HG03108 (cell line): ENCODE results near the gene SIX2.
"Not testable (repeated sequence)": the region's sequence is repeated elsewhere in the genome, so short reads cannot be mapped to it uniquely, and the experiment has no call there.

Experiments used
- ATAC-seq: cut with Tn5 transposase; IDR thresholded peaks from one replicate; pipeline ENCODE4 v1.9.1; 2021; ENCODE audit warnings: moderate library complexity; ENCODE audit not compliant: unreplicated experiment

The SIX2 gene

DNA sequence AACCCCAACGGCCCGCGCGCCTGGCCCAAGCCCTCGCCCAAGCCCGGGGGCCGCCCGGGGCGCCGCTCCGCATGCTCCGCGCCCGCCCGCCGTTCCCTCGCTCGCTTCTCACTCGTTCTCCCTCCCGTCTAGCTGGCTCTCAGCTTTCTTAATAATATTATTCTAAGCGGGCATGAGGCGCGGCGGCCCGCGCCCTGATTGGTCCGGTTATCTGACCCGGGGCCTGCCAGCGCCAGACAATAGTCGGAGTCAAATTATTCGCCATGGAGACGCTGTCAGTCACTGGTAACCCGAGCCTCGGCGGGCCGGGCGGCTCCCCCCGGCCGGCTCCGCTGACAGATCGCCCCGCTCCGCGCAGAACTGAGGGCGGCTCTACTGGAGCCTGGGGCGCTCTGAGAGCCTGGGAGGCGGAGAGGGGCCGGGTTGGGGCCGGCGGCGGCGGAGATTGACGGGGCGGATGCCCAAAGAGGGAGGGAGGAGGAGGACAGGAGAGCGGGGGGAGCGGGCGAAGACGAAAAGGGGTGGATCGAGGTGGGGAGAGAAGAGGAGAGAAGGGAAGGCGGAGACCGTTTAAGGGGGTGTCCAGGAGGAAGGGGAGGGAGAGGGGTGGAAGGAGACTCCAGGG, at the start of gene SIX2:
SIX2 (minus strand) TSS at position 150 of the 625 bp plus-strand sequence. CDS start 342 bp downstream, outside the sequence.
- no peak for ATAC-seq

DNA sequence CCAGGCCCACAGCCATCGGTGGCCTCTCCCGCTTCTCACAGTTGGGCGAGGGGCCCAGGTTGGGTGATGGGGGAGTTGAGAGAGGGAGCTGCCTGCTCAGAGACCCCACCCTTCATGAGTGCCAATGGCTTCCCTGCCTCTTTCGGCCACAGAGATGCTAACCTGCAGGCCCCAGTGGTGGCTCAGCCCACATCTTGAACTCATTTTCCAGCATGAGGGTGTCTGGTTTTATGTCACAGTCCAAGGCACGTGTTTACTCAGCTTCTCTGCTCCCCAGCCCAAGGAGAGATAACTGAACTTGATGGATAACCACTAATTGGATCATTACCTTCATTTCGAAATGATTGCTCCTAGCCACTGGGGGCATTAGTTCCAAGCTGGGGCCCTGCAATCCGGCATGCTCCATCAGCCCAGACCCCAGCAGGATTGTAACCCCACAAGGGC, 45.9 kb upstream of the SIX2 start:
- ATAC-seq, result no peak

DNA sequence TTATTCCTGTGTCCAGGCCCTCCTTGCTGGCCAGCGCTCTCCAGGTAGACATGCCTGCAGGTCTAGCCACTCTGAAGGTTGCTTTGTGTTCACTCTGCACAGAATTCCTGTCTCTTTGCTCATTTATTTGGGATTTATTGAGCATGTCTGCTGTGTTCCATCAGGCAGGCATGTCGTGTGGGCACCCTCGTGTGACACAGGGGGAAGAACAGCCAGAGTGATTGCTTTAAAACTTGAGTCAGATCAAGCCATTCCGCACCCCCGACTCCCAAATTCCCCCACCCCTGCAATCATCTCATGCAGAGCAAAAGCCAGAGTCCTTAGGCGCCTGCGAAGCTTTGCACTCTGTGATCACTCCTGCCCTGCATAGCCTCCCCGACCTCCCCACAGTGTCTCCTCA, 44.7 kb upstream of the SIX2 start:
- ATAC-seq, result no peak

DNA sequence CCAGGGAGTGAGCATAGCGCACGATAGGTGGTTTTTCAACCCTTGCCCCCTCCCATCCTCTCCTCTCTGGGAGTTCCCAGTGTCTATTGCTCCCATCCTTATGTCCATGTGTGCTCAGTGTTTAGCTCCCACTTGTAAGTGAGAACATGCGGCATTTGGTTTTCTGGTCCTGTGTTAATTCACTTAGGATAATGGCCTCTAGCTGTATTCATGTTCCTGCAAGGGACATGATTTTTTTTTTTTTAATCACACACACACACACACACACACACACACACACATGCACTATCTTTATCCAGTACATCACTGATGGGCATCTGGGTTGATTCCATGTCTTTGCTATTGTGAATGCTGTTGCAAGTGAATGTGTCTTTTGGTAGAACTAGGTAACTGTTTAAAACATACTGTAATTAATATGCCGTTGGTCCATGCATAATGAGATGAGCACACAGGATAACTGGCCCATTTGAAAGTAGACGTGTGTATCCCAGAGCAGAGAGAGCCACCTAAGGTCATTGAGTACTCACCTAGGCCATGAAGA, 43.2 kb upstream of the SIX2 start:
- no peak for ATAC-seq

DNA sequence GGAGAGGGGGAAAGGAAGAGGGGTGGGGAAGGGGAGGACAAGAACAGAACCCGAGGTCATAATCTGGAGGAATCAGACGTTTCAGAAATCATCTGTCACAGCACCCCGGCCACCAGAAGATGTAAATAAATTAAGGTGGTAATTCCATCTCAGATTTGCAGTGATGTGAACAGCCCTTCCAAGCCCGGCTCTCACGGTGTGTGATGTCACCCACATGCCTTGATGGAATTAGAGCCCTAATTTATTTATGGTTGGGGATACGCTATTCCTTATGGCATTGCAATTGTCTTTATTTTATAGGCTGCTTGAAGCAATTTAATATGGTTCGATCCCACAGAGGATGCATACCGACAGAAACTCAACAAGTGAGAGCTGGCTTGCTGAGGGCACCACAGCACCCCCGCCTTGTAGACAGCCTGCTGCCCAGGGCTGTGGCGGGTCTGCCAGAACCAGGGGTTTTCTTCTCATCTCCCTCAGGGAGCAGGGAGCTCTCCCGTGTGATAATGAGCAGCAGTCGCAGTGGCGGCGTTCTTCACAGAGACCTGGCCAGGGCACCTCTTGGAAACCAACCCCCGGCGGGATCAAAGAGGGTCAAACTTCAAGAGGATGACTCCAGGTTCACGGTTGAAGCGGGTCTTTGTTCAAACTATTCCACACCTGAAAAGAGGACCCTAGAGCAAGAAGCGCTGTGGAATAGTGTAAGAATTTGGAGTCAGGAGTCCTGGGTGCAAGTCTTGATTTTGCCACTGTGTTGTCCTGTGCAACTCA, 40.5 kb upstream of the SIX2 start:
- no peak for ATAC-seq

DNA sequence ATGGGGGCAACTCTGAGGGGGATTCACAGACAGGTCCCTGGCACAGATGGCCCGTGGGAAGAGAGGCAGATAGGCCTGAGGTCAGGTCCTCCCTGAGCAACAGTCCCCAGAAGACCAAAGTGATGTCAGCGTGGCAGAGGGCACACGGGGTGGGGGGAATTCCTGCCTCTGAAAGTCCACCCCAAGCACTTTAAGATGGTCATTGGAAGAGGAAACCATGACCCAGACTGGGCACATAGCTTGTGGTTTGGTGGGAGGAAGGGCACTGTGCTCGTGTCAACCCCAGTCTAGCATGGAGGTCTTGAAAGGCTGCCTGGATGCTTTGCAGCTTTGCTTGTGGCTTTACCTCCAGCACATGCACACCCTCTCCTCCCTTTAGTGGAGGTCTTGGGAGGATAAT, 38.0 kb upstream of the SIX2 start:
- no peak for ATAC-seq

DNA sequence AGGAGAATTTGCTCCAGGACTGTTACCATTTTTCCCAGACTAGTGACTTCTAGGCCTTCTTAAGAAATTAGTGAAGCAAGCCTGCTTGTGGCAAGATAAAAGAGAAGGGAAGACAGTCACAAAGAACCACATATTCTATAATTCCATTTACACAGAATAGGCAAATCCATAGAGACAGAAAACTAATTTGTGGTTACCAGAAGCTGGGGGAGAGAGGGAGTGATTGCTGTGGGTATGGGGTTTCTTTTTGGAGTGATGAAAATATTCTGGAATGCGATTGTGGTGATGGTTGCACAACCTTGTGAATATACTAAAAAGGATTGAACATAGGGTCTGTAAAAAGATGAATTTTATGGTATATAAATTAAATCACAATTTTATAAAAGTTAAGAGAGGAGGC, 37.5 kb upstream of the SIX2 start:
- no peak for ATAC-seq

DNA sequence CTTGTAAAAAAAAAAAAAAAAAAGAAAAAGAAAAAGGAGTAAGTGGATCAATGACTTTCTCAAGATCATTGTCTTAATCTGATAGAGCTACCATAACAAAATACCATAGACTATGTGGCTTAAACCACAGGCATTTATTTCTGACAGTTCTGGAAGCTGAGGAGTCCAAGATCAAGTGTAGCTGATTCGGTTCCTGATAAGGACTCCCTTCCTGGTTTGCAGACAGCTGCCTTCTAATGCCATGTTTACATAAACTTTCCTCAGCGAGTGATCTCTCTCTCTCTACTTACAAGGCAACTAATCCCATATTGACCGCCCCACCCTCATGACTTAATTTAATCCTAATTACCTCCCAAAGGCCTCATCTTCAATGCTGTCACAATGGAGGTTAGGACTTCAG, 36.5 kb upstream of the SIX2 start:
- ATAC-seq, result no peak

DNA sequence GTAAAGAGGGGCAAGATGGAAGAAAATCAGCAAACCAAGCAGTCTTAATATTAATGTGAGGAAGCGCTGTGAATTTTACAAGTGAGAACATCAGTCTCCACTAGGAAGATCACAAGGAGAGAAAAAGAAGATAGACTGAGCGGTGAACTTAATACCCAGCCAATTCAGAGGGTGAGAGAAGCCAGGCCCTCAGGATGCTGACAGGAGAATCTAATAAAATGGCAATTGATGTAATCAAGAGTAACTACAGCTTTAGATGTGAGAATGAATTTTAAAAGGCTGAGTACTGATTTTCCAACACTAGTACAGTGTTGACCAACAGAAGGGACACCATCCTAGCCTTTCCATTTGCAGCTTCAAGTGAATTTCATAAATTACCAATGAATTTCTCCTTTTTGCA, 35.7 kb upstream of the SIX2 start:
- no peak for ATAC-seq

DNA sequence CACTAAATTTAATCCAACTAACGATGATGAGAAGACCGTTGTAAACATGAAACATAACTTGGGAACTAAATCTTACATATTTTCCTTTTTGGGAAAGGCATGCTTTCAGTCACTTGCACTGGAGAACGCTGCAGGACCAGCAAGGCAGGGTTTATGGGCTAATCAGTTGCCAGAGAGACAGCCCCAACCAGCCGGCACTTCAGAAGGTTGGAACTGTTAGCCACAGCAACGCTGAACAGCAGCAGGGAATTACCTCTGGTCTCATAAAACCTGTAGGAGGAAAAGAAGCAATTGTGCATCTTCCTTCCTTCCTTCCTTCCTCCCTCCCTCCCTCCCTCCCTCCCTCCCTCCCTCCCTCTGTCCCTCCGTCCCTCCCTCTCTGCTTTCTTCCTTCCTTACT, 33.9 kb upstream of the SIX2 start:
- ATAC-seq, result no peak

DNA sequence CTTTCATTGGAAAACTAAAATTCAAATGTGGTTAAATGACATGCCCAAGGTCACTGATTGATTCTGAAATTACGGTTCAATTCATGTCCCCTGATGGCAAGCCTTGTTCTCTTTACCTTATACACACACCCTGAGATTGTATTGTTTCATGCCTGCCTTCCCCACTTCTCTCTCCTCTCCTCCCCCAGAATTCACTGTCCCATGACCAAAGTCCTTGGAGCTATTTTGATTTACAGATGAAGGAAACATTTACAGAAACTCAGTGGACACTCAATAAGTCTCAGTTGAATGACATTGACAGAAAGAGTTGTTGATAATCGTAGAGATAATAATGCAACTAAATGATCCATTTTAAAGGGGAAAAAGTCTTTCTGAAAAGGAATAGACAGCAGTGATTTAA, 33.1 kb upstream of the SIX2 start:
- no peak for ATAC-seq

DNA sequence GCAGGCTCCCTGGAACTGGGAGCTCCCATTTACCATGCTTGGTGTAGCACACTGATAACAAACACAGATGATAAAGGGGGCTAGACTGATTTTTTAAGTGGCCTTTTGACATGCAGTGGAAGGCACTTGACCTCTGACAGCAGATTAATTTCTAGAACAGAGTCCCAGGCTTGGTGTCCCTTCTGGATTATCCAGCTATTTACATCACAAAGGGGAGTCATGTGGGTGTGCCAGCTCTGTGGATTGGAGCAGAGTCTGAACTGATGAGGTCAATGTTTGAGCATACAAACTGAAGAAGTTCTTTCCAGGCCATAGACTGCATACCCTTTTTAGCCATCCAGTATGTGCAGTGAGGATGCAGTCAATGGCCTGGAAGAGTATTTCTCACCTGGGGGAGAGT, 31.5 kb upstream of the SIX2 start:
- no peak for ATAC-seq

DNA sequence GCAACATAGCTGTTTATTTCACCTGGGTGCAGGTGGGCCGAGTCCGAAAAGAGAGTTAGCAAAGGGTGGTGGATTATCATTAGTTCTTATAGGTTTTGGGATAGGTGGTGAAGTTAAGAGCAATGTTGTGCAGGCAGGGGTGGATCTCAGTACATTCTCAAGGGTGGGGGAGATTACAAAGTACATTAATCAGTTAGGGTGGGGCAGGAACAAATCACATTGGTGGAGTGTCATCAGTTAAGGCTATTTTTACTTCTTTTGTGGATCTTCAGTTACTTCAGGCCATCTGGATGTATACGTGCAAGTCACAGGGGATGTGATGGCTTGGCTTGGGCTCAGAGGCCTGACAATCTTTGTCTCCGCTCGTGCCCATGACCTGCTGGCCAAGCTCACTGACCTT, 30.6 kb upstream of the SIX2 start:
- not testable (repeated sequence) for ATAC-seq

DNA sequence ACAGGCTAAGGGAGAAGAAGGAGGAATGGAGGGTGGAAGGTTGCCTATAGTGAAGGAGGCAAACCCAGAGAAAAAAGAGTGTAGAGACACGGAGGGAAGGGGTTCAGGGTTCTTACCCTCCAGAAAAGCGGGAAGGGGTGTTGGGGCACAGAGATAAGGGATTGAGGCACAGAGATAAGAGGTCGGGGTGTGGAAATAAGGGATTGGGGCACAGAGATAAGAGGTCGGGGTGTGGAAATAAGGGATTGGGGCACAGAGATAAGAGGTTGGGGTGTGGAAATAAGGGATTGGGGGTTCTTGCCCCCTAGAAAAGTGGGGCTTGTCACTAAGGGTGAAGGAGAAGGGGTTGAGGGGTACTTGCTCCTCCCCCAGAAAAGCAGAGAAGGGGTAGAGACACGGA, 29.6 kb upstream of the SIX2 start:
- not testable (repeated sequence) for ATAC-seq

DNA sequence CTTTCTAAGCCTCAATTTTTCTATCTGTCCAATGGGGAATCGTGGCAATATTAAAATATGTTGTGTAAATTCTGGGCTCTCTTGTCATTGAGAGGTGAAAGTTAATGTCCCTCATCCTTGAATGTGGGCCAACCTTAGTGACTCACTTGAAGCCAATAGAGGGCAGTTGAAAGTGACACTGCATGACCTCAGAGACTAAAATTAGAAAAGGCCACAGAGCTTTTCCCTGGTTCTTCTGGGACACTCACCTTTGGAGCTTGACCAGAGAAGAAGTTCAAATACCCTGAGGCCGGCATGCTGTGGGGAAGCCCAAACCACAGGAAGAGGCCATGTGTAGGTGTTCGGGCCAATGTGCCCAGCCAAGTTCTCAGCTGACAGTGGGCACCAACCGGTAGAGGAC, 24.1 kb upstream of the SIX2 start:
- ATAC-seq, result no peak

DNA sequence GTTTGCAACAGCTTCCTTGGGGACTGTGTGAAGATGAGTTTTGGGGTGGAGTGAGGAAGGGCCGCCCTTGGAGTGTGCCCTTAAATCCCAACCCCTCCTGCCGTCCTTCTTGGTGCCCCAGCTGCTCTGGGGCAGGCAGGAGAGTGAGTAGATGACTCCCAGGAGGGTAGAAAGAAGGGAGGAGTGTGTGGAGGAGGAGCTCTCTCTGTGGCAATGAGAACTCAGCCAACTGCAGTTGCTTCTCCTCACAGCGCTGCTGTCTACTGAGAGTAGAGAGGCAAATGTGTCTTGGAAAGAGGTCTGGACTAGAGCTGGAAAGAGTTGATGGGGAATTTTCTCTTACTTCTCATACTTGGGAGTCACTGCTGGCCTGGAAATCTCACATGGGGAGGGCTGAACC, 21.8 kb upstream of the SIX2 start:
- ATAC-seq, result no peak

DNA sequence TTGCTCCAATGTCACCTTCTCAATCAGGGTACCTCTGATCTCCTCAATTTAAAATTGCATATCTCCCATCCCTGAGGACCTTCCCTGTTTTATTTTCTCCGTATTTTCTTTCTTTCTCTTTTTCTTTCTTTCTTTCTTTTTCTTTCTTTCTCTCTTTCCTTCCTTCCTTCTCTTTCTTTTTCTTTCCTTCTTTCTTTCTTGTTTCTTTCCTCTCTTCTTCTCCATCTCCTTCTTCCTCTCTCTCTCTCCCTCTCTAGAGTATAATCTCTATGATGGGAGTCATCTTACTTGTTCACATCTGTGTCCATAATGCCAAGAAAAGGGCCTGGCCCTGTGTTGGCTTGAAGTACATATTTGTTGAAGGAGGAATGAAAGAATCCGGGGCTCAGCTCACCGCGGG, 21.3 kb upstream of the SIX2 start:
- no peak for ATAC-seq

DNA sequence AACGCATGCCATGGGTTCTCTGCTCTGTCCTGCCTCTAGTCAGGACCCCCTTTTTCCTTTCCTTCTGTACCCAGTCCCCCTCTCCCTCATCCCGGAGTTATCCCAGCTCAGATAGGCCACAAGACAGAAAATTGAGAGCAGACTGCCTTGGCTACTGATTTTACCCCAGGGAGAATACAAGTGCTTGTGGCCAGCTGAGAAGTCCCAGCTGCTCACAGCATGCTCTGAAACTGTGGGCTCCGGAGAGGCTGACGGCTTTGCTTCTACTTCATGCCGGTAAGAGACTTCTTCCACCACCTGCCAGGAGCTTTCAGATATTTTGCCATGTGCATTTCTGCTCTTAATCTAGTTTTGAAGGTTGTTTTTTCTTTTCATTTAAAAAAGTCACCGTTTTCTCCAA, 20.0 kb upstream of the SIX2 start:
- ATAC-seq, result no peak

DNA sequence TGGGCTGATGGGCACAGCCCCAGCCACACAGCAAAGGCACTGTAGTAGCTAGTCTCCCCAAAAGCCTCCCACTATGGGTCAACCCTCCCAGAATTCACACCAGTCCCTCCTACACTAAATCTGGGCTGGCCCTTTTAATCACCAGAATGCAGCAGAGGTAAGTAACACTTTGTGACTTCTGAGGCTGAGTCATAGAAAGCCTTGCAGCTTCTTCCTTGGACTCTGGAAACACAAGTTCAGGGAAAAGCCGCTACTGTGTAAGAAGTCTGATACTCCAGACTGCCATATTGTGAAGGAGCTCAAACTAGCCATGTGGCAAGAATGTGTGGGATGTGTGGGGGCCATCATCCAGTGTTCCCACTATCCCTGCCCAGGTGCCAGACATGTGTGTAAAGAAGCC, 19.0 kb upstream of the SIX2 start:
- no peak for ATAC-seq

DNA sequence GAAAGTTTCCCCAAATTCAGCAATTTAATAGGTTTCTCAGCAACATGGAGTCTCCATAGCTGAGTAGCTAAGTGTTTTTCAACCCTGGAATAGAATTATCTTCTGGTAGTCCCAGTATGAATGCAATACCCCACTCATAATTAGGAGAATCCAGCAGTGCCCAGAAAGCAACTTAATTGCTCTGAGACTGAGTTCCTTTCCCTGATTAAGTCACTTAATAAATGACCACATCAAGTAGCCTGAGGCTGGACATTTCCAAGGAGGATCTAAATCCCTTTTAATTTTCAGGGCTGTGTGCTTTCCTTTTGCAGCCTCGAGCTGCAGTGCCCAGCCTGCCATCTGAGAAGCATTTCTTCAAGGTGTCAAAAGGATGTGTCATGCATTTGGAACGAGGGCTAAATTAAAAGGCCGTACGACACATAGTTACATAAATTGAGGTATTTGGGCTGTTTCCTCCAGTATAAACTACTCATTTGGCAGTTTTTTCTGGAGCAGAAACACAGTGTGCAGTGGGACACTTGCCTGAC, 17.7 kb upstream of the SIX2 start:
- ATAC-seq, result no peak

DNA sequence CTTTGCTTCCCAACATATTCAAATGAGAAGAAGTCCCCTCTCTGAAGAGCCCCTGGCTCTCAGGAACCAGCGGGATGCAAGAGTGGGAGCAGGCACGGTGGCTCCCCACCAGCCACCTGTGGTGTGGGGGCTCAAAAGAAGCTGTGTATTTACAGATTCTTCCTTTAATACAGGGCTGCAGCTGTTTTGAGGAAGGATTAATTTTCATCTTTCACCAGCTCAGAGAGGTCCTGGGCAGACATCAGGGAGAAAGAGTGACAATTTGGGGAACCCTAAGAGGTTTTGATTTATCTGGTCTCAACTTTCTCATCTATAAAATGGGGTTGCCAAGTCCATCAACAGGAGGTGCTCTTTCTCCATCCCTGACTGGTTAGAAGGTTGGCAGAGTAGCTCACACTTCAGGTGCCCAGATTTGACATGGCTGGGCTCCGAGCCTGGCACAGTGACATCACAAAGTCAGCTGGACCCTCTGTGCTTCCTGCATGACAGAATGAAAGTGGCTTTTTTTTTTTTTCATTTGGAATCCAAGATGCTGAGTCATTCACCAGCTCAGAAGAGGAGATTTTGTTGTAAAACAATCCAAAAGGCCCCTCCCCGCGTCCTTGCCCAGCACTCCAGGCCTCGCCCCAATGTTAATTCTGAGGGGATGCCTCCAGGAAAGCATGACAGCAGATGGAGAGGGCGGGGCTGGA, 15.5 kb upstream of the SIX2 start:
- ATAC-seq, result no peak

DNA sequence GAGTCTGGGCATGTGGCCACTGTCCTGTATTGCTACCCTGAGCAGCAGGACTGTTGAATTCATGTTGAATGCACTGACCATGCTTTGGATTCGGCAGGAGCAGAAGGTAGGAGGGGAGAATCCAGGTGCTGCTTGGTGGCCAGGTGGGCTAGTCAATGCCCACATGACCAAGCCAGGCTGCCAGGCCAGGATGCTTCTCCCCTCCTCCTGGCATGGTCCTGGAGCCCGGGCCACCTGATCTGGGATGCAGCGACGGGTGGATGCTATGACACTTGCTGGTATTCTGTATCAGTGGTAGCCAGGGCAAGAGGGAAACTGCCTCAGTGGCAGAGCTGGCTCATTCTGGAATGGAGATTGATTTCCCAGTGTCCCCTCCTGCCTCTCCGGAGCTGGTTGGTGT, 14.8 kb upstream of the SIX2 start:
- no peak for ATAC-seq
